Liver (tissue), 9 donors: ENCODE measurements around the gene CCDC190. TPM values are rescaled to one million over a fixed set of nuclear protein-coding genes. Genes with fewer than 3 reads are reported as not detected.
"Not testable (repeated sequence)": the region's sequence is repeated elsewhere in the genome, so short reads cannot be mapped to it uniquely, and the experiment has no call there.

ENCODE experiments used
- DNase-seq: peaks from one replicate; pipeline ENCODE4 v3.0.0-alpha.2; 2017; ENCODE audit warnings: low spot score
- H3K27ac ChIP-seq, 2 donors: one replicate each; pipeline ENCODE4 v1.7.0; 2013; ENCODE audit warnings: inconsistent platforms in 2 of 2, low read length in 2 of 2, control low read depth in 1 of 2, low read depth in 1 of 2, mild to moderate bottlenecking in 1 of 2
- H3K27me3 ChIP-seq, 4 donors: one replicate each; pipeline versions ENCODE4 v1.6.1 to v1.7.0; 2013; ENCODE audit warnings: low read length in 3 of 4, inconsistent platforms in 1 of 4, mild to moderate bottlenecking in 1 of 4, moderate library complexity in 1 of 4; ENCODE audit not compliant: control insufficient read depth in 4 of 4, insufficient read depth in 4 of 4
- H3K36me3 ChIP-seq, 4 donors: one replicate each; pipeline versions ENCODE4 v1.6.1 to v1.7.0; 2013; ENCODE audit warnings: low read length in 3 of 4, mild to moderate bottlenecking in 3 of 4, low read depth in 1 of 4, moderate library complexity in 1 of 4; ENCODE audit not compliant: control insufficient read depth in 4 of 4, insufficient read depth in 3 of 4
- H3K4me1 ChIP-seq, 4 donors: one replicate each; pipeline versions ENCODE4 v1.6.1 to v1.7.0; 2013; ENCODE audit warnings: low read length in 3 of 4, mild to moderate bottlenecking in 3 of 4, moderate library complexity in 1 of 4; ENCODE audit not compliant: control insufficient read depth in 4 of 4, insufficient read depth in 4 of 4
- H3K4me3 ChIP-seq, 3 donors: one replicate each; pipeline versions ENCODE4 v1.6.1 to v1.7.0; 2013; ENCODE audit warnings: low read length in 3 of 3, control low read depth in 1 of 3, low read depth in 1 of 3, mild to moderate bottlenecking in 1 of 3
- H3K9ac ChIP-seq, 2 donors: one replicate each; pipeline ENCODE4 v1.7.0; 2013; ENCODE audit warnings: low read length in 2 of 2, mild to moderate bottlenecking in 2 of 2, moderate library complexity in 2 of 2, control low read depth in 1 of 2, low read depth in 1 of 2
- H3K9me3 ChIP-seq, 4 donors: one replicate each; pipeline versions ENCODE4 v1.6.1 to v1.7.0; 2013; ENCODE audit warnings: low read length in 3 of 4; ENCODE audit not compliant: control insufficient read depth in 4 of 4
- CTCF ChIP-seq: fragments of 150-350 bp; IDR thresholded peaks from 2 replicates; pipeline ENCODE4 v1.5.1; 2017; ENCODE audit warnings: improper control_type of control experiment, low read depth, low read length; ENCODE audit not compliant: missing input control
- EGR1 ChIP-seq, 2 donors: IDR thresholded peaks; 2 replicates each; pipeline ENCODE4 v1.6.1; 2016 to 2018; ENCODE audit warnings: antibody characterized with exemption in 2 of 2, low read depth in 2 of 2
- FOXA1 ChIP-seq: IDR thresholded peaks from 2 replicates; pipeline ENCODE4 v1.6.1; 2016; ENCODE audit warnings: antibody characterized with exemption
- FOXA2 ChIP-seq: IDR thresholded peaks from 2 replicates; pipeline ENCODE4 v1.6.1; 2016; ENCODE audit warnings: antibody characterized with exemption
- GABPA ChIP-seq, 2 donors: IDR thresholded peaks in 1 of 2; conservative IDR thresholded peaks in 1 of 2; 2 replicates each; pipeline ENCODE4 v1.6.1; 2016; ENCODE audit warnings: antibody characterized with exemption in 2 of 2, mild to moderate bottlenecking in 1 of 2, moderate library complexity in 1 of 2
- HNF4A ChIP-seq, 2 donors: conservative IDR thresholded peaks; 2 replicates each; pipeline ENCODE4 v1.6.1; 2016; ENCODE audit warnings: antibody characterized with exemption in 2 of 2, mild to moderate bottlenecking in 2 of 2
- JUND ChIP-seq, 2 donors: IDR thresholded peaks; 2 replicates each; pipeline ENCODE4 v1.6.1; 2016; ENCODE audit warnings: antibody characterized with exemption in 2 of 2
- MAX ChIP-seq: IDR thresholded peaks from 2 replicates; pipeline ENCODE4 v1.6.1; 2016; ENCODE audit warnings: antibody characterized with exemption
- NR2F2 ChIP-seq: IDR thresholded peaks from 2 replicates; pipeline ENCODE4 v1.6.1; 2016; ENCODE audit warnings: antibody characterized with exemption
- RAD21 ChIP-seq, 2 donors: IDR thresholded peaks; 2 replicates each; pipeline ENCODE4 v1.6.1; 2016; ENCODE audit warnings: antibody characterized with exemption in 2 of 2, mild to moderate bottlenecking in 2 of 2
- REST ChIP-seq: IDR thresholded peaks from 2 replicates; pipeline ENCODE4 v1.6.1; 2016; ENCODE audit warnings: antibody characterized with exemption, mild to moderate bottlenecking
- RXRA ChIP-seq, 2 donors: IDR thresholded peaks; 2 replicates each; pipeline ENCODE4 v1.6.1; 2017 to 2018; ENCODE audit warnings: antibody characterized with exemption in 2 of 2, mild to moderate bottlenecking in 1 of 2
- SP1 ChIP-seq: IDR thresholded peaks from 2 replicates; pipeline ENCODE4 v1.6.1; 2018; ENCODE audit warnings: antibody characterized with exemption, mild to moderate bottlenecking
- TAF1 ChIP-seq: conservative IDR thresholded peaks from 2 replicates; pipeline ENCODE4 v1.6.1; 2016; ENCODE audit warnings: antibody characterized with exemption, mild to moderate bottlenecking
- YY1 ChIP-seq: IDR thresholded peaks from 2 replicates; pipeline ENCODE4 v1.6.1; 2016; ENCODE audit warnings: antibody characterized with exemption, mild to moderate bottlenecking
- ZBTB33 ChIP-seq: IDR thresholded peaks from 2 replicates; pipeline ENCODE4 v1.6.1; 2016; ENCODE audit warnings: antibody characterized with exemption
- WGBS: extraction: QIAGEN DNeasy Blood & Tissue Kit; methylation state at CpG from one replicate; pipeline ENCODE4 v1.1.7; 2013; 5-methylcytosine and 5-hydroxymethylcytosine counted together
- polyA plus RNA-seq, 2 donors: library from polyadenylated mRNA; stranded (reverse) in 1 of 2; unstranded in 1 of 2; fragments of 200-250 nt in 1 of 2; fragments of >200 nt in 1 of 2; fragmentation: Nextera tagmentation in 1 of 2; extraction: Ambion mirVana in 1 of 2; gene quantifications; one replicate each; pipeline versions ENCODE4 v1.2.1 to v1.2.3, GENCODE V29; 2013 to 2015
- total RNA-seq, 2 donors: library from RNA; depleted of rRNA; stranded (reverse); fragments of >200 nt; gene quantifications; one replicate each; pipeline ENCODE4 v1.2.3, GENCODE V29; 2014
- donor health status: healthy.
- donor health status: healthy.
- donor health status: healthy.
- donor health status: healthy.
- donor health status: healthy.

Gene CCDC190
- total and polyA plus RNA-seq, 4 donors: not detected

GRCh38 chr1:162872981-162873380, 12.0 kb upstream of the CCDC190 start:
- TF ChIP-seq JUND (IDR thresholded peaks at IDR 0.05): no peak
- no peak for TF ChIP-seq NR2F2
- TF ChIP-seq CTCF: no peak
- TF ChIP-seq SP1: no peak
- no peak for TF ChIP-seq REST
- no peak for TF ChIP-seq RAD21 (IDR thresholded peaks at IDR 0.05)
- TF ChIP-seq TAF1: no peak
- no peak for TF ChIP-seq FOXA1
- H3K9me3 ChIP-seq: peaks cover 0 to 3% (median 0%) of the 10 kb centered on the region in 4 donors
- DNase-seq: no peak
- no peak overlapping the region for H3K9ac ChIP-seq
- no peak overlapping the region for H3K4me3 ChIP-seq
- H3K4me1 ChIP-seq: peaks cover 0 to 6% (median 3%) of the 10 kb centered on the region in 4 donors
- no peaks in the 10 kb centered on the region for H3K36me3 ChIP-seq
- H3K27me3 ChIP-seq: peaks cover 0 to 8% (median 0%) of the 10 kb centered on the region in 4 donors
- 50% methylated on average over 3 of the region's 3 CpGs for WGBS
- H3K27ac ChIP-seq: no peak overlapping the region

- not testable (repeated sequence) for H3K9me3 ChIP-seq, DNase-seq, H3K27ac ChIP-seq, H3K4me1 ChIP-seq, H3K9ac ChIP-seq, H3K36me3 ChIP-seq, H3K27me3 ChIP-seq, H3K4me3 ChIP-seq
- WGBS: 51% methylated on average over 1 of the region's 1 CpG
Measured at GRCh38 chr1:162871417-162871816, 10.4 kb upstream of the CCDC190 start.

GRCh38 chr1:162868972-162869371, 8.0 kb upstream of the CCDC190 start:
- no peak overlapping the region for H3K9ac ChIP-seq
- H3K9me3 ChIP-seq: peaks cover 0 to 3% (median 0%) of the 10 kb centered on the region in 4 donors
- H3K36me3 ChIP-seq: no peaks in the 10 kb centered on the region
- WGBS: 88% methylated on average over 5 of the region's 5 CpGs
- peaks cover 0 to 3% (median under 1%) of the 10 kb centered on the region in 4 donors for H3K4me1 ChIP-seq
- no peaks in the 10 kb centered on the region for H3K27me3 ChIP-seq
- TF ChIP-seq JUND (IDR thresholded peaks at IDR 0.05): no peak
- TF ChIP-seq GABPA (IDR thresholded peaks at IDR 0.05 in 1 of 2, conservative IDR thresholded peaks at IDR 0.05 in 1 of 2): no peak
- no peak for TF ChIP-seq ZBTB33
- no peak for TF ChIP-seq TAF1
- no peak for TF ChIP-seq CTCF
- TF ChIP-seq FOXA2: no peak
- TF ChIP-seq FOXA1: no peak
- TF ChIP-seq MAX: no peak
- TF ChIP-seq RAD21 (IDR thresholded peaks at IDR 0.05): no peak
- TF ChIP-seq EGR1 (IDR thresholded peaks at IDR 0.05; ENCODE audit: low read depth in 2 of 2): no peak
- TF ChIP-seq YY1: no peak
- TF ChIP-seq HNF4A (conservative IDR thresholded peaks at IDR 0.05): no peak
- no peak for TF ChIP-seq RXRA (IDR thresholded peaks at IDR 0.05)
- H3K27ac ChIP-seq: no peak overlapping the region
- H3K4me3 ChIP-seq: no peak overlapping the region
- DNase-seq: no peak
